Kidney (tissue), 14 donors: ENCODE results near the gene ESR2. TPM values are rescaled to one million over a fixed set of nuclear protein-coding genes. Genes with fewer than 3 reads are reported as not detected.

Experiments used
- DNase-seq, 5 donors: peaks; one replicate each; pipeline ENCODE4 v3.0.0-alpha.2; 2013 to 2020
- FAIRE-seq: peaks from 2 replicates; lab custom pipeline; 2012; peaks lifted over from hg19 to GRCh38; lab: Jason Lieb, UNC
- H3K27ac ChIP-seq, 2 donors: one replicate each; pipeline ENCODE4 v1.7.0; 2013; ENCODE audit warnings: low read depth in 2 of 2, low read length in 2 of 2, inconsistent platforms in 1 of 2
- H3K27me3 ChIP-seq: one replicate; pipeline ENCODE4 v1.7.1; 2013; ENCODE audit warnings: low read length, inconsistent platforms; ENCODE audit not compliant: control insufficient read depth, insufficient read depth
- H3K36me3 ChIP-seq, 3 donors: one replicate each; pipeline versions ENCODE4 v1.7.0 to v1.7.1; 2013; ENCODE audit warnings: low read length in 3 of 3, control low read depth in 1 of 3, inconsistent platforms in 1 of 3; ENCODE audit not compliant: insufficient read depth in 3 of 3, control insufficient read depth in 2 of 3
- H3K4me1 ChIP-seq, 3 donors: one replicate each; pipeline versions ENCODE4 v1.7.0 to v1.7.1; 2013; ENCODE audit warnings: low read length in 3 of 3, inconsistent platforms in 1 of 3, low read depth in 1 of 3; ENCODE audit not compliant: control insufficient read depth in 2 of 3, insufficient read depth in 2 of 3
- H3K4me3 ChIP-seq, 3 donors: one replicate each; pipeline versions ENCODE4 v1.7.0 to v1.8.1; 2013; ENCODE audit warnings: low read length in 3 of 3, control low read depth in 1 of 3, inconsistent platforms in 1 of 3
- H3K9ac ChIP-seq, 3 donors: one replicate each; pipeline versions ENCODE4 v1.7.0 to v1.7.1; 2013; ENCODE audit warnings: low read length in 3 of 3, control low read depth in 1 of 3, inconsistent platforms in 1 of 3
- H3K9me3 ChIP-seq, 3 donors: one replicate each; pipeline versions ENCODE4 v1.7.0 to v1.7.1; 2013; ENCODE audit warnings: low read length in 3 of 3, control low read depth in 1 of 3, inconsistent platforms in 1 of 3; ENCODE audit not compliant: control insufficient read depth in 2 of 3, insufficient read depth in 1 of 3
- CTCF ChIP-seq: IDR thresholded peaks from 3 replicates; pipeline ENCODE4 v1.5.1; 2012; ENCODE audit warnings: mild to moderate bottlenecking, moderate library complexity, borderline replicate concordance; ENCODE audit not compliant: insufficient read depth; ENCODE audit errors: extremely low read depth
- intact Hi-C: fragments of 100-400 bp; cut with DNase I; formaldehyde crosslinking; loops from one replicate; pipeline ENCODE4 v1.11.1; 2022
- polyA plus RNA-seq: library from polyadenylated mRNA; stranded (reverse); fragments of 350-450 nt; fragmentation: Illumina TruSeq; extraction: RNeasy Lipid Tissue Mini Kit (QIAGEN cat#74804); gene quantifications from one replicate; pipeline ENCODE4 v1.2.3, GENCODE V29; 2014; ENCODE audit warnings: low read depth, low replicate concordance; ENCODE audit not compliant: insufficient read depth
- total RNA-seq: library from RNA; stranded (reverse); fragmentation: NEBNext Ultra II Directional; extraction: Animal tissue kit (Norgen Biotek cat#: 25700); gene quantifications from one replicate; pipeline ENCODE4 v1.2.1, GENCODE V29; 2021
- donor health status: control.
- donor health status: control.
- donor health status: control.
- donor health status: control.
- donor health status: control.
- donor health status: DM: yes; HTN: yes; CAD: no.
- donor health status: Normal renal cell carcinoma (clear cell type).

ESR2 gene
- total and polyA plus RNA-seq, 2 donors from 2014 or later: 2.5 TPM; not detected in 1

- no peak overlapping the region for H3K9ac ChIP-seq
- H3K36me3 ChIP-seq: no peaks in the 10 kb centered on the region
- peak; percentile 75 for TF ChIP-seq CTCF
- DNase-seq: peak in 2 of 5 donors; percentile 77 to 92
- no peak overlapping the region for H3K4me3 ChIP-seq
- H3K4me1 ChIP-seq: no peaks in the 10 kb centered on the region
- H3K27me3 ChIP-seq: no peaks in the 10 kb centered on the region
- intact Hi-C loops: no loop called here
- H3K27ac ChIP-seq: no peak overlapping the region
- peak; percentile 97 for FAIRE-seq
- no peaks in the 10 kb centered on the region for H3K9me3 ChIP-seq
Measured at GRCh38 chr14:64303471-64303917, 9.3 kb upstream of the ESR2 start.

GRCh38 chr14:64298773-64299172 is 4.6 kb upstream of the ESR2 start:
- H3K9ac ChIP-seq: no peak overlapping the region
- DNase-seq (no peak), FAIRE-seq (no peak)
- H3K4me1 ChIP-seq: peaks cover 0 to 10% (median 5%) of the 10 kb centered on the region in 3 donors
- no peaks in the 10 kb centered on the region for H3K27me3 ChIP-seq
- TF ChIP-seq CTCF: no peak
- no peak overlapping the region for H3K27ac ChIP-seq
- no peaks in the 10 kb centered on the region for H3K9me3 ChIP-seq
- no peaks in the 10 kb centered on the region for H3K36me3 ChIP-seq
- intact Hi-C loops: no loop called here
- no peak overlapping the region for H3K4me3 ChIP-seq

GRCh38 chr14:64296561-64296960 is 2.4 kb upstream of the ESR2 start:
- H3K9me3 ChIP-seq: no peaks in the 10 kb centered on the region
- H3K27ac ChIP-seq: no peak overlapping the region
- H3K9ac ChIP-seq: no peak overlapping the region
- peaks cover 0 to 11% (median 7%) of the 10 kb centered on the region in 3 donors for H3K4me1 ChIP-seq
- no peak overlapping the region for H3K4me3 ChIP-seq
- DNase-seq (no peak), FAIRE-seq (no peak)
- no peak for TF ChIP-seq CTCF
- H3K27me3 ChIP-seq: peaks cover 5% of the 10 kb centered on the region
- intact Hi-C loops: no loop called here
- H3K36me3 ChIP-seq: no peaks in the 10 kb centered on the region
